Sigmoid colon (tissue), 4 donors: Measurements from ENCODE around the gene CCDC154.

Source experiments
- EP300 ChIP-seq, 4 donors: sonication (generic); formaldehyde crosslinking; IDR thresholded peaks; one replicate each; pipeline ENCODE4 v1.6.1; 2017; ENCODE audit warnings: antibody characterized with exemption in 4 of 4
- POLR2A ChIP-seq, 2 donors: fragments of 450-650 bp; IDR thresholded peaks; one replicate each; pipeline ENCODE4 v1.6.1; 2016; ENCODE audit warnings: antibody characterized with exemption in 2 of 2, mild to moderate bottlenecking in 2 of 2, moderate library complexity in 2 of 2
- POLR2AphosphoS5 ChIP-seq, 4 donors: sonication (generic); formaldehyde crosslinking; IDR thresholded peaks; one replicate each; pipeline ENCODE4 v1.6.1; 2017; ENCODE audit warnings: antibody characterized with exemption in 4 of 4
- TF ChIP-seq, protein P1 (sequence below), 4 experiments: fragments of 450-650 bp in 3 of 4; fragments of 200-600 bp in 1 of 4; IDR thresholded peaks; one replicate each; pipeline ENCODE4 v1.5.1; 2016 to 2019; ENCODE audit warnings: antibody characterized with exemption in 4 of 4, mild to moderate bottlenecking in 3 of 4, moderate library complexity in 2 of 4

DNA sequence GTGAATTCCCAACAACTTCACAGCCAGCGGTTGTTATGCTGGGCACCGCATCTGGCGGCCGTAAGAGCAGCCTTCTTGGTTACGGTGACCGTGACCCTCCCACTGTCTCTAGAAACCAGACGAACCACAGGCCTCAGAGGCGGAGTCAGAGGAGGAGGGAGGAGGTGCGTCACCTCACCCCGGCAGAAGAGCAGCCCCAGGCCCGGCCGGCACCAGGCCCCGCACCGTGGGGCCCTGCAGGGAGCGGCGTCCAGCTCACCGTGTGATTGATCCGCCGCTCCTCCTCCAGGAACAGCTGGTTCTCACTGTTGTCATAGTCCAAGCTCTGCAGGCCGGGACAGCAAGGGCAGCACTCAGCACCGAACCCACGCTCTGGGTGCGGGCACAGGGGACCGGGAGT, 16.8 kb upstream of the CCDC154 start:
- TF ChIP-seq POLR2AphosphoS5 (IDR thresholded peaks at IDR 0.05) = peak in 2 of 4 donors; percentile 33 to 56
- TF ChIP-seq, protein P1, sequence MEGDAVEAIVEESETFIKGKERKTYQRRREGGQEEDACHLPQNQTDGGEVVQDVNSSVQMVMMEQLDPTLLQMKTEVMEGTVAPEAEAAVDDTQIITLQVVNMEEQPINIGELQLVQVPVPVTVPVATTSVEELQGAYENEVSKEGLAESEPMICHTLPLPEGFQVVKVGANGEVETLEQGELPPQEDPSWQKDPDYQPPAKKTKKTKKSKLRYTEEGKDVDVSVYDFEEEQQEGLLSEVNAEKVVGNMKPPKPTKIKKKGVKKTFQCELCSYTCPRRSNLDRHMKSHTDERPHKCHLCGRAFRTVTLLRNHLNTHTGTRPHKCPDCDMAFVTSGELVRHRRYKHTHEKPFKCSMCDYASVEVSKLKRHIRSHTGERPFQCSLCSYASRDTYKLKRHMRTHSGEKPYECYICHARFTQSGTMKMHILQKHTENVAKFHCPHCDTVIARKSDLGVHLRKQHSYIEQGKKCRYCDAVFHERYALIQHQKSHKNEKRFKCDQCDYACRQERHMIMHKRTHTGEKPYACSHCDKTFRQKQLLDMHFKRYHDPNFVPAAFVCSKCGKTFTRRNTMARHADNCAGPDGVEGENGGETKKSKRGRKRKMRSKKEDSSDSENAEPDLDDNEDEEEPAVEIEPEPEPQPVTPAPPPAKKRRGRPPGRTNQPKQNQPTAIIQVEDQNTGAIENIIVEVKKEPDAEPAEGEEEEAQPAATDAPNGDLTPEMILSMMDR (IDR thresholded peaks at IDR 0.05) = no peak
- TF ChIP-seq EP300 (IDR thresholded peaks at IDR 0.05) = no peak
- no peak for TF ChIP-seq POLR2A (IDR thresholded peaks at IDR 0.05)
